Fibroblast of mammary gland (primary cell): ENCODE measurements around the gene FAM227B.

Experiments
- DNase-seq: peaks from one replicate; pipeline ENCODE4 v3.0.0-alpha.2; 2010; ENCODE audit warnings: low read depth
- H3K4me3 ChIP-seq: 2 replicates; pipeline ENCODE4 v1.5.1; 2011; ENCODE audit warnings: low read depth, mild to moderate bottlenecking, low read length, moderate library complexity; ENCODE audit not compliant: control insufficient read depth
- TF ChIP-seq, protein P1 (sequence below): conservative IDR thresholded peaks from 2 replicates; pipeline ENCODE4 v1.5.1; 2011; ENCODE audit warnings: low read depth, low read length, inconsistent platforms; ENCODE audit not compliant: control insufficient read depth, insufficient read depth

Gene FAM227B

DNA sequence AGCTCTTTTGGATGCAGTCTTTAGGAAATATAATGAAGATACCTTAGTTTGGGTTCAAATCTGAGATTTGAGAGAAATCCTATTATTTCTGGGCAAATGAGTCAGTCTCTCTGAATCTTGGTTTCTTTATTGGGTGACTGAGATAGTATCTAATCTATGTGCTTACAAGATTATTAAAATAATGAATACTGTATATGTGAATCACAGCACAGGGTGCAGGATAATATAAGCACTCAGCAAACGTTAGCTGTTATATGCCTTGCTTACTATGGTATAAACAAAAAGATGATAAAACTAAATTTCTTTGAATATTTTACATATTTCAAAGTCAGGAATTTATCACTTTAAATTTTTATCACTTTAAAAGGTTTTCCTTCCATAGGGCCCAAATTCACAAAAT, 168.0 kb downstream of the FAM227B start:
- TF ChIP-seq, protein P1, sequence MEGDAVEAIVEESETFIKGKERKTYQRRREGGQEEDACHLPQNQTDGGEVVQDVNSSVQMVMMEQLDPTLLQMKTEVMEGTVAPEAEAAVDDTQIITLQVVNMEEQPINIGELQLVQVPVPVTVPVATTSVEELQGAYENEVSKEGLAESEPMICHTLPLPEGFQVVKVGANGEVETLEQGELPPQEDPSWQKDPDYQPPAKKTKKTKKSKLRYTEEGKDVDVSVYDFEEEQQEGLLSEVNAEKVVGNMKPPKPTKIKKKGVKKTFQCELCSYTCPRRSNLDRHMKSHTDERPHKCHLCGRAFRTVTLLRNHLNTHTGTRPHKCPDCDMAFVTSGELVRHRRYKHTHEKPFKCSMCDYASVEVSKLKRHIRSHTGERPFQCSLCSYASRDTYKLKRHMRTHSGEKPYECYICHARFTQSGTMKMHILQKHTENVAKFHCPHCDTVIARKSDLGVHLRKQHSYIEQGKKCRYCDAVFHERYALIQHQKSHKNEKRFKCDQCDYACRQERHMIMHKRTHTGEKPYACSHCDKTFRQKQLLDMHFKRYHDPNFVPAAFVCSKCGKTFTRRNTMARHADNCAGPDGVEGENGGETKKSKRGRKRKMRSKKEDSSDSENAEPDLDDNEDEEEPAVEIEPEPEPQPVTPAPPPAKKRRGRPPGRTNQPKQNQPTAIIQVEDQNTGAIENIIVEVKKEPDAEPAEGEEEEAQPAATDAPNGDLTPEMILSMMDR: no peak
- DNase-seq: no peak
- no peak overlapping the region for H3K4me3 ChIP-seq

DNA sequence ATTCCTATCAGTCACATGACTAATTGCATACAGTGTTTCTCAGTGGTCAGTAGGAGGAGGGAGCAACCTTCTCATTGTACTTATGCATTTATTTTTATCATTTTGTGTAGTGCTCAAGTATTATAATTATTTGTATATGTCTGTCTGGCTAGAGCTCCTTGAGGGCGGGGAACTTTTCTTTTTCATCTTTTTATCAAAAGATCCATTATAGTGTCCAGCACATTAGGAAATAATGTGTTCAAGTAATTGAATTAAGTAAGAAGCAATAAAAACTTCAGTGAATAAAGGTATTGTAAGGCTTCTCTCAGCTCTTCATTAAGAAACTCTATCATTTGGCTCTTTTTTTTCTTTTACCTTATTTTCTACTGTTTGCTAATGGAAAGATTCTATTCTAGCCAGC, 178.8 kb downstream of the FAM227B start:
- TF ChIP-seq, protein P1: no peak
- DNase-seq: no peak
- no peak overlapping the region for H3K4me3 ChIP-seq

DNA sequence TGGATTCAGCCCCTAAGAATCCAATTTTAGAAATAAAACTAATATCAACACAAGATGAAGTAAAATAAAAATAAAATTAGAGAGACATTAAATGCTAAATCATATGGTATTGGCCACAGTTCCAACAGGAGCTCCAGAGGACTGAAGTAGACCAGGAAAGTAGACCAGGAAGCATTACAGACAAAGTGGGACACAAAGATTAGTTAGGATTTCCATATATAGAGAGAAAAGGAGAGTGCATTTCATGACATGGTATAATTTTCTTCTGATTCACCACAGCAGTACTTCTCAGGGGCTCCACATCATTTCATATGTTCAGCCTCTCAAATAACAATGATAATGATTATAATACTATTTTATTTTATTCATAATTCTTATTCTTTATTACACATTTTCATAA, 179.3 kb downstream of the FAM227B start:
- no peak overlapping the region for H3K4me3 ChIP-seq
- TF ChIP-seq, protein P1: no peak
- no peak for DNase-seq

DNA sequence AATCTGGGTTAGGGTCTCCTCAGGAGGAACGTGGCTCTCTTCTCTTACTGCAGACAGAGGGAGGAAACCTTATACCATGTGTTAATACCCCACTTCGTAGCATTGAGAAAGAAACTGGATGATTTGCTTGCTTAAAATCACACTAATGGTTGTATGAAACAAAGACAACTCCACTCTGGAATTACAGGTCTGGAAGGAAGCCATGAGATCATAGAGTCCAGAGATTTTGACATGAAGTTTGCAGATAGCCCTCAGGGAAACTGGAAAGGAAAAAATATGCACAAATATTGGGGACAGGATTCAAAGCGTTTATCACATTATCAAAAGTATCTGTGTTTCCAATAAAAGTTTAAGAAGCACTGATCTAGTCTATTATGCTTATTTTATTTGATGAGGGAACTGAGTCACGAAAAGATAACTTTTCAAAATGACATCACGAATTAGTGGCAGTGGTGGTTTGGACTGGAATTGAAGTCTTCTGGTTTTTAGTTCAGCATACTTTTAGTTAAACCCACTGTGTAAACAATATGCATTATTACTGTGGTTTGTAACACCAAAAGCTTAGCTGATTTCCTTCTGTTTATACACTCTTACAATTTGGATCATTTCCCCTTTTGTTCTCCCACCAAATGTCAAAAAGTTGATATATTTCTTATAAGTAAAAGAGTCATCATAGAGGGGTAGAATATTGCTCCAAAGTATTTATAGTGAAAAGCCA, 180.8 kb downstream of the FAM227B start:
- H3K4me3 ChIP-seq: no peak overlapping the region
- TF ChIP-seq, protein P1: no peak
- DNase-seq: no peak

DNA sequence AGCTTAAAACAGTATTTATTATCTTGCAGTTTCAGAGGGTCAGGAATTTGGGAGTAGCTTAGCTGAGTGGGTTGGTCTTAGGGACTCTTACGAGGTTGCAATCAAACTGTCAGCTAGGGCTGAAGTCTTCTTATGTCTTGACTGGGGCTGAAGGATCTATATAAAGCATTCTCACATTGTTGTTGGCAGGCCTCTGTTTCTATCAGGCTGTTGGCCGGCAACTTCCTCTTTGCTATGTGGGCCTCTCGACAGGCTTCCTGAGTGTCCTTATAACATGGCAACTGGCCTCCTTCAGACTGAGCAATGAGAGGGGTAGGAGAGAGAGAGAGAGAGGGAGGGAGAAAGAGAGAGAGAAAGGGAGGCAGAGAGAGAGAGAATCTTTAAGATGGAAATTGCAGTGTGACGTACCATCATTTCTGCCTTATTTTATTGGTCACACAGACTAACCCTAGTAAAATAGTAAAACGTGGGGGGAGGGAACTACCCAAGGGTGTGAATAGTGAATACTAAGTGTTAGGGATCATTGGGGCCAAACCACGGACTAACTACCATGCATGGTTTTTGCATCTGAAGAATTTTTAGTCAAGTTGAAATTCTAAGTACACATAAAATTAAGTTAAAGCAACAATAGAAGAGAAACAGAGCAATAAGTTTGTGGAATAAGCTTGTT, 181.5 kb downstream of the FAM227B start:
- TF ChIP-seq, protein P1: no peak
- DNase-seq: no peak
- no peak overlapping the region for H3K4me3 ChIP-seq

DNA sequence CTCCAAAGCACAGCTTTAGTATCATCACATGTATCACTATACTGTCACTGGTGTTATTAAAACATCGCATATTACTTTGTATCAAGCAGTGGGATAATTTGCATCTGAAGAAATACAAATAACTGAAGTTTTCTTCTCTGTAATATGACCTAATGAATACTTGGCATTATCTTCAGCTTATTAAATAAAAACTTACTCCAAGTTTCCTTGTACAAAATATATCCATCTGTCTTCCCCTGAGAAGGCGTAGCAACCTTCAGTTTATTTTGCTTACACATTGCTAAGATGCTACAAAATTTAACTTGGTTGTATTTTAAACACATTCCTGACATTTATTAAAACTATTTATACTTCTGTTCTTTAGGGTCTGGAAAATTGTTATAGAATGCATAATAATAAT, 183.9 kb downstream of the FAM227B start:
- H3K4me3 ChIP-seq: no peak overlapping the region
- TF ChIP-seq, protein P1: no peak
- no peak for DNase-seq
